ENCODE results near the gene REEP6. TPM values are rescaled to one million over a fixed set of nuclear protein-coding genes. Genes with fewer than 3 reads are reported as not detected.

REEP6 gene
- total and polyA plus RNA-seq, 2 of the 4 experiments (the other 2 are of a cell fraction) = 1.3 to 2.2 TPM

DNA sequence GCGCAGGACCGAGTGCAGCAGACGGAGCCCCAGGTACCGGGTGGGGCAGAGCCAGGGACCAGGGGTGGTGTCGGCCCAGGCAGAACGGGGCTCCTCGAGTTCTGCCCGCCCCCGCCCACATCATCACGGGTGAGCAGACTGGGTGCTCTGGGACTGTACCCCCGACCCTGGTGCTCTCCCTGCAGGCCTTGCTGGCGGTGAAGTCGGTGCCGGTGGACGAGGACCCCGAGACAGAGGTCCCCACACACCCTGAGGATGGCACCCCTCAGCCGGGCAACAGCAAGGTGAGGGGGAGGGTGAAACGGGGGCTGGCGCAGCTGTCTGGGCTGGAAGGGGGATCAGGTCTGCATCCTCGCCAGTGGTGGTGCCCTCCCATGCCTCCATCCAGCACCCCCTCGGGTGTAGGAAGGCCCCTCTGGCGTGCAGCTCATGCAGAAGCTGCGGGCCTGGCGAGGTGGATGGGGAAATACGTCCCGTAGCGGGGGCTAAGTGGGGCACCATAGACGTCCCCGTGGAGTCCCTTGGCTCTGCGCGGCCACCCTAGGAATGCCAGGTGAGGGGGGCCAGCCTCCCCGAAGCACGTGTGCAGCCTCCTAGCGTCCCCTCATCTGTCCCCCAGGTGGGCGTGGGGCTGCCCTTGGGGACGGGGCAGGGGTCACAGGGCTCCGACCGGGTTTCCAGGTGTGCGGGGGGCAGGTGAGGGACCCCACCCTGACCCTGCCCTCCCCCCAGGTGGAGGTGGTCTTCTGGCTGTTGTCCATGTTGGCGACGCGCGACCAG is 34.7 kb upstream of the REEP6 start:
- Histone ChIP-seq H3K4me3 (ENCODE audit: insufficient read depth, low read depth, low read length) (no peak overlapping the region), H3K36me3 (ENCODE audit: control insufficient read depth, insufficient read depth, low read length) (peaks cover 3% of the 10 kb centered on the region; the same call in 1 of the 2 replicates), H3K27ac (ENCODE audit: insufficient read depth, low read length) (no peak overlapping the region), H3K4me1 (ENCODE audit: control insufficient read depth, insufficient read depth, low read length) (no peaks in the 10 kb centered on the region), H3K79me1 (ENCODE audit: low read depth in 1 of 2, low read length in 2 of 2) (no peaks in the 10 kb centered on the region), H3K9ac (ENCODE audit: low read depth, low read length) (no peak overlapping the region), H2BK120ac (ENCODE audit: low read depth, low read length) (no peak overlapping the region), H3K4me2 (ENCODE audit: low read depth, low read length) (no peak overlapping the region), H2AK9ac (replicated peaks; ENCODE audit: low read depth, low read length, poor library complexity) (peak overlapping the region; percentile 28), H3K9me3 (ENCODE audit: control insufficient read depth, insufficient read depth, low read length) (no peaks in the 10 kb centered on the region), H2AK5ac (ENCODE audit: low read depth, low read length) (no peak overlapping the region), H4K5ac (ENCODE audit: low read depth, low read length) (no peak overlapping the region), H3K14ac (replicated peaks; ENCODE audit: low read depth, low read length) (no peak overlapping the region), H4K8ac (ENCODE audit: low read depth in 2 of 2, low read length in 2 of 2) (no peak overlapping the region), H4K91ac (ENCODE audit: insufficient read depth, low read depth, low read length) (no peak overlapping the region), H3K4ac (ENCODE audit: low read depth, low read length) (no peak overlapping the region), H3K18ac (ENCODE audit: low read depth, low read length) (no peak overlapping the region), H3K23ac (ENCODE audit: low read depth, low read length) (no peak overlapping the region), H2BK20ac (ENCODE audit: low read depth, low read length) (no peak overlapping the region), H2BK5ac (ENCODE audit: low read depth, low read length, poor library complexity, severe bottlenecking) (no peak overlapping the region), H4K20me1 (ENCODE audit: insufficient read depth, low read length) (peaks cover 47% of the 10 kb centered on the region), H3K9me1 (ENCODE audit: insufficient read depth, low read length) (0 out of 2 replicates have a peak, but pooled peaks cover 2% of the 10 kb centered on the region), H3K56ac (ENCODE audit: extremely low read depth, insufficient read depth, low read length) (no peak overlapping the region), H2AFZ (replicated peaks; ENCODE audit: low read length, poor library complexity) (peak overlapping the region; percentile 32), H3K27me3 (ENCODE audit: control insufficient read depth, insufficient read depth, low read length) (peaks cover 50% of the 10 kb centered on the region), H2BK15ac (ENCODE audit: low read depth, low read length) (no peak overlapping the region)
- intact Hi-C loops (cut with micrococcal nuclease) = no loop called here
- TF ChIP-seq USF2 (IDR thresholded peaks at IDR 0.05; ENCODE audit: low read depth, low read length) (no peak), SMC3 (IDR thresholded peaks at IDR 0.05; ENCODE audit: low read depth, low read length) (no peak)
- no peak for DNase-seq
- dilution Hi-C loops (cut with HindIII; ENCODE audit: low sequenced_read_pairs, unreplicated experiment) = no loop called here
- 22% methylated on average over 12 of the region's 43 CpGs; no CpG with 5 or more reads in 1 of the 2 experiments for WGBS, 2 experiments (ENCODE audit: extremely low coverage in 2 of 2, insufficient read length in 1 of 2)
- BruUV-seq (replicated peaks) = no TSS peak
- POLR2A ChIA-PET (ENCODE audit: unreplicated experiment) = no interaction called here
- CTCF ChIA-PET = no interaction called here
- in situ Hi-C loops (cut with MboI; ENCODE audit: low sequenced_read_pairs) = no loop called here
- ATAC-seq (ENCODE audit: low read depth) = no peak
